Measurements from ENCODE around the gene MED10. TPM values are rescaled to one million over a fixed set of nuclear protein-coding genes. Genes with fewer than 3 reads are reported as not detected.

Gene MED10
- total and polyA plus RNA-seq, 2 experiments from 2014 or later = 16.0 to 58.1 TPM

DNA sequence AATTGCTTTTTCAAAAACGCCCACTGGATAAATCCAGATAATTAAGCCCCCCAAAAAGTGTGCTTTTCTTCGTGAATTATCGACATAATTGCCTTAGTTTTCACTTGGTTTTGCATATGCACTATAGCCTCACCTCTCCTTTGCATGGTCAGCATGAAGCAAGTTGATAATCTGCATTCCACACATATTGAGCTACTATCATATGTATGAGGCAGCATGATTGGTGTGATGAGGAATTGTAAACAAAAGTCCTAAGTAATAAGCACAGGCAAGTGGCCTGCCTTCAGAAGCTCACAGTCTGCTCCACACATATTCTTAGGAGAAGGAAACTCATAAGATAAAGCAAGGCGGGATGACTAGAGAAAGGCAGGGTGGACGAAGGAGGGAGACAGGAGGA lies 33.8 kb downstream of the MED10 start (continued):
- TF ChIP-seq, protein P1, sequence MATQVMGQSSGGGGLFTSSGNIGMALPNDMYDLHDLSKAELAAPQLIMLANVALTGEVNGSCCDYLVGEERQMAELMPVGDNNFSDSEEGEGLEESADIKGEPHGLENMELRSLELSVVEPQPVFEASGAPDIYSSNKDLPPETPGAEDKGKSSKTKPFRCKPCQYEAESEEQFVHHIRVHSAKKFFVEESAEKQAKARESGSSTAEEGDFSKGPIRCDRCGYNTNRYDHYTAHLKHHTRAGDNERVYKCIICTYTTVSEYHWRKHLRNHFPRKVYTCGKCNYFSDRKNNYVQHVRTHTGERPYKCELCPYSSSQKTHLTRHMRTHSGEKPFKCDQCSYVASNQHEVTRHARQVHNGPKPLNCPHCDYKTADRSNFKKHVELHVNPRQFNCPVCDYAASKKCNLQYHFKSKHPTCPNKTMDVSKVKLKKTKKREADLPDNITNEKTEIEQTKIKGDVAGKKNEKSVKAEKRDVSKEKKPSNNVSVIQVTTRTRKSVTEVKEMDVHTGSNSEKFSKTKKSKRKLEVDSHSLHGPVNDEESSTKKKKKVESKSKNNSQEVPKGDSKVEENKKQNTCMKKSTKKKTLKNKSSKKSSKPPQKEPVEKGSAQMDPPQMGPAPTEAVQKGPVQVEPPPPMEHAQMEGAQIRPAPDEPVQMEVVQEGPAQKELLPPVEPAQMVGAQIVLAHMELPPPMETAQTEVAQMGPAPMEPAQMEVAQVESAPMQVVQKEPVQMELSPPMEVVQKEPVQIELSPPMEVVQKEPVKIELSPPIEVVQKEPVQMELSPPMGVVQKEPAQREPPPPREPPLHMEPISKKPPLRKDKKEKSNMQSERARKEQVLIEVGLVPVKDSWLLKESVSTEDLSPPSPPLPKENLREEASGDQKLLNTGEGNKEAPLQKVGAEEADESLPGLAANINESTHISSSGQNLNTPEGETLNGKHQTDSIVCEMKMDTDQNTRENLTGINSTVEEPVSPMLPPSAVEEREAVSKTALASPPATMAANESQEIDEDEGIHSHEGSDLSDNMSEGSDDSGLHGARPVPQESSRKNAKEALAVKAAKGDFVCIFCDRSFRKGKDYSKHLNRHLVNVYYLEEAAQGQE (IDR thresholded peaks at IDR 0.05; ENCODE audit: unreplicated experiment) = no peak
- TF ChIP-seq EZH2 (IDR thresholded peaks at IDR 0.05; ENCODE audit: low read depth, unreplicated experiment) = no peak
- no peak for TF ChIP-seq NANOG (IDR thresholded peaks at IDR 0.05; ENCODE audit: borderline replicate concordance)
- TF ChIP-seq POLR2AphosphoS5 (IDR thresholded peaks at IDR 0.05; ENCODE audit: low read depth) = no peak

GRCh38 chr5:6343951-6344592 lies 34.3 kb downstream of the MED10 start:
- H3F3A ChIP-seq (replicated peaks; ENCODE audit: low read depth) = no peaks in the 10 kb centered on the region
- H4K20me1 ChIP-seq (replicated peaks; ENCODE audit: insufficient read depth) = no peaks in the 10 kb centered on the region
- no peaks in the 10 kb centered on the region; the same call in 1 of the 2 replicates for H3K79me2 ChIP-seq (replicated peaks; ENCODE audit: insufficient read depth)
- H3K27ac ChIP-seq (ENCODE audit: low read depth) = no peak overlapping the region
- H3K9me3 Mint-ChIP-seq = no peaks in the 10 kb centered on the region
- H2AFZ ChIP-seq = no peak overlapping the region
- ATAC-seq (no peak), DNase-seq (ENCODE audit: low spot score) (no peak)
- no peak overlapping the region for H3K27ac Mint-ChIP-seq
- H3K4me2 ChIP-seq = no peak overlapping the region
- no peaks in the 10 kb centered on the region for H3K36me3 Mint-ChIP-seq (ENCODE audit: low read depth)
- no peaks in the 10 kb centered on the region for H3K9me2 ChIP-seq (ENCODE audit: insufficient read depth)
- no peaks in the 10 kb centered on the region for H3K4me1 ChIP-seq (ENCODE audit: insufficient read depth)
- no peaks in the 10 kb centered on the region for H3K4me1 Mint-ChIP-seq
- H3K36me3 ChIP-seq (ENCODE audit: insufficient read depth) = no peaks in the 10 kb centered on the region
- no peaks in the 10 kb centered on the region for H3K27me3 ChIP-seq (ENCODE audit: insufficient read depth)
- H3K27me3 Mint-ChIP-seq (ENCODE audit: insufficient read depth, low read depth, poor library complexity) = peaks cover 9% of the 10 kb centered on the region
- no peak overlapping the region for H3K4me3 ChIP-seq
- no peak overlapping the region for H3K4me3 Mint-ChIP-seq
- TF ChIP-seq EZH2 (IDR thresholded peaks at IDR 0.05; ENCODE audit: low read depth, unreplicated experiment) (no peak), STAT1 (IDR thresholded peaks at IDR 0.05; ENCODE audit: unreplicated experiment) (no peak), POLR2AphosphoS5 (IDR thresholded peaks at IDR 0.05; ENCODE audit: low read depth) (no peak), CREB1 (CRISPR knock-in tag; IDR thresholded peaks at IDR 0.05; ENCODE audit: low read depth) (no peak), EZH2phosphoT487 (IDR thresholded peaks at IDR 0.05; ENCODE audit: unreplicated experiment) (no peak), CTCF (conservative IDR thresholded peaks at IDR 0.05; ENCODE audit: low read depth in 2 of 2) (no peak), ETS1 (IDR thresholded peaks at IDR 0.05) (no peak), ZNF331 (CRISPR knock-in tag; IDR thresholded peaks at IDR 0.05; ENCODE audit: low read depth) (no peak), NANOG (IDR thresholded peaks at IDR 0.05; ENCODE audit: borderline replicate concordance) (no peak), ZNF114 (CRISPR knock-in tag; IDR thresholded peaks at IDR 0.05) (no peak), JUNB (IDR thresholded peaks at IDR 0.05; ENCODE audit: unreplicated experiment) (no peak)
- TF ChIP-seq, protein P1 (IDR thresholded peaks at IDR 0.05; ENCODE audit: unreplicated experiment) = no peak
